ENCODE results near the gene CDK2AP2. TPM values are rescaled to one million over a fixed set of nuclear protein-coding genes. Genes with fewer than 3 reads are reported as not detected.

Gene CDK2AP2
- total RNA-seq, 3 donors from 2014 or later = 32.1 to 35.4 (median 32.8) TPM

DNA sequence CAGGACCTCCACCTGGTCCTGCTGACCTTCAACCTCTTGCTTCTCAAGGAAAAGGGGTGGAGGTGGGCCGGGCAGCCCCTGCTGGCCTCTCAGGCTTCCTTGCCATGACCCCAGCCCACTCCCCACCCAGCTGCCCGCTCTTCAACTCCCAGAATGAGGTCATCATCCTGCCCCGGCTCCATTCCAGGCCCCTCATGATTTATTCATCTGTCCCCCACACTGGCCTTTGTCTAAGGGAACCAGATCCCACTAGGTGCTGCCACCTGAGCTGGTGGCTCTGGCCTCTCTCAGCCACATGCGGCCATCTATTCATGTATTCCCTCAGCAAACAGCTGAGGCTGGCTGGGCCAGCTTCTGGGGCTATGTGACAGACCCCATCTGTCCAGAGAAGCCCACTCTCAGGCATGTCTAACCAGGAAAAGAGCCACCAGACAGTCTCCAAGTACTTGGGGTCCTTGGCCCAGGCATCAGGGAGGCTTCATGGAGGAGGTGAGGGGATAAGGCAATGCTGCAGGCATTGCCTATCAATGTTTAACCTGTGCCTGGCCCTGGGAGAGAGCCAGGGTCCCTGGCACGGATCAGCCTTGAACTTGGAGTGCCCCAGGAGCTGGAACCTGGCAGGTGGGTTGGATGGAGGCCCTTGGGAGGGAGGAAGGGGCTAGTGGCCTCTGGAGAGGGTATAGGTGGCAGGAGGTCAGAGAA lies 17.5 kb upstream of the CDK2AP2 start:
- Histone ChIP-seq H3K9me3 (no peaks in the 10 kb centered on the region), H3K27me3 (peaks cover 0 to 8% of the 10 kb centered on the region in 2 donors), H3K4me3 (no peak overlapping the region), H3K36me3 (no peaks in the 10 kb centered on the region), H3K27ac (no peak overlapping the region), H3K4me1 (no peaks in the 10 kb centered on the region)
- DNase-seq (ENCODE audit: low spot score in 2 of 2) = no peak
- TF ChIP-seq POLR2AphosphoS5 (IDR thresholded peaks at IDR 0.05) = no peak
- TF ChIP-seq, protein P1, sequence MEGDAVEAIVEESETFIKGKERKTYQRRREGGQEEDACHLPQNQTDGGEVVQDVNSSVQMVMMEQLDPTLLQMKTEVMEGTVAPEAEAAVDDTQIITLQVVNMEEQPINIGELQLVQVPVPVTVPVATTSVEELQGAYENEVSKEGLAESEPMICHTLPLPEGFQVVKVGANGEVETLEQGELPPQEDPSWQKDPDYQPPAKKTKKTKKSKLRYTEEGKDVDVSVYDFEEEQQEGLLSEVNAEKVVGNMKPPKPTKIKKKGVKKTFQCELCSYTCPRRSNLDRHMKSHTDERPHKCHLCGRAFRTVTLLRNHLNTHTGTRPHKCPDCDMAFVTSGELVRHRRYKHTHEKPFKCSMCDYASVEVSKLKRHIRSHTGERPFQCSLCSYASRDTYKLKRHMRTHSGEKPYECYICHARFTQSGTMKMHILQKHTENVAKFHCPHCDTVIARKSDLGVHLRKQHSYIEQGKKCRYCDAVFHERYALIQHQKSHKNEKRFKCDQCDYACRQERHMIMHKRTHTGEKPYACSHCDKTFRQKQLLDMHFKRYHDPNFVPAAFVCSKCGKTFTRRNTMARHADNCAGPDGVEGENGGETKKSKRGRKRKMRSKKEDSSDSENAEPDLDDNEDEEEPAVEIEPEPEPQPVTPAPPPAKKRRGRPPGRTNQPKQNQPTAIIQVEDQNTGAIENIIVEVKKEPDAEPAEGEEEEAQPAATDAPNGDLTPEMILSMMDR (IDR thresholded peaks at IDR 0.05) = no peak
- intact Hi-C loops (cut with DNase I; ENCODE audit: low total_unique reads) = no loop called here

DNA sequence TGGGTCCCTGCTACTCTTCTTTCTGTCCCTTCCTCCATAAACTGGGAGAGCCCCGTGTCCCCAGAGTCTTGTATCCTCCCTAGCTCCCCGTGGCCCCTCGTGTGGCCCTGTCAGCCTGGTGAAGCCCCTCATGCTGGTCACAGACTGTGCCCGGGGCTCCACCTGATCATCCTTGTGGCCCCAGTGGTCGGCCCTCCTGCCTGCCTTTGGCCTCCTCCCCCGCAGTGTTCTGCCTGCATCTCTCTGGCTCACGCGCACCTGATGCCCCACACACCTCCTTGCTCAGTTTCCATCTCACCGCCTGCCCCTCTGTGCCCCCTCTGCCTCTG lies 16.5 kb upstream of the CDK2AP2 start:
- TF ChIP-seq, protein P1 (IDR thresholded peaks at IDR 0.05) = no peak
- no peak for TF ChIP-seq POLR2A (IDR thresholded peaks at IDR 0.05)
- no peak for TF ChIP-seq POLR2AphosphoS5 (IDR thresholded peaks at IDR 0.05)
- intact Hi-C loops (cut with DNase I; ENCODE audit: low total_unique reads) = loop anchor here (5.0 kb wide), 1 partner anchor 1712 kb away; no protein-coding TSS in a partner anchor
- Histone ChIP-seq H3K4me3 (no peak overlapping the region), H3K9me3 (no peaks in the 10 kb centered on the region), H3K4me1 (no peaks in the 10 kb centered on the region), H3K27ac (no peak overlapping the region), H3K36me3 (no peaks in the 10 kb centered on the region), H3K27me3 (peaks cover 0 to 8% of the 10 kb centered on the region in 2 donors)
- DNase-seq (ENCODE audit: low spot score in 2 of 2) = no peak

GRCh38 chr11:67523556-67524479 lies 15.9 kb upstream of the CDK2AP2 start:
- intact Hi-C loops (cut with DNase I; ENCODE audit: low total_unique reads) = loop anchor here (5.0 kb wide), 1 partner anchor 1712 kb away; no protein-coding TSS in a partner anchor
- H3K27me3 ChIP-seq = peaks cover 0 to 8% of the 10 kb centered on the region in 2 donors

DNA sequence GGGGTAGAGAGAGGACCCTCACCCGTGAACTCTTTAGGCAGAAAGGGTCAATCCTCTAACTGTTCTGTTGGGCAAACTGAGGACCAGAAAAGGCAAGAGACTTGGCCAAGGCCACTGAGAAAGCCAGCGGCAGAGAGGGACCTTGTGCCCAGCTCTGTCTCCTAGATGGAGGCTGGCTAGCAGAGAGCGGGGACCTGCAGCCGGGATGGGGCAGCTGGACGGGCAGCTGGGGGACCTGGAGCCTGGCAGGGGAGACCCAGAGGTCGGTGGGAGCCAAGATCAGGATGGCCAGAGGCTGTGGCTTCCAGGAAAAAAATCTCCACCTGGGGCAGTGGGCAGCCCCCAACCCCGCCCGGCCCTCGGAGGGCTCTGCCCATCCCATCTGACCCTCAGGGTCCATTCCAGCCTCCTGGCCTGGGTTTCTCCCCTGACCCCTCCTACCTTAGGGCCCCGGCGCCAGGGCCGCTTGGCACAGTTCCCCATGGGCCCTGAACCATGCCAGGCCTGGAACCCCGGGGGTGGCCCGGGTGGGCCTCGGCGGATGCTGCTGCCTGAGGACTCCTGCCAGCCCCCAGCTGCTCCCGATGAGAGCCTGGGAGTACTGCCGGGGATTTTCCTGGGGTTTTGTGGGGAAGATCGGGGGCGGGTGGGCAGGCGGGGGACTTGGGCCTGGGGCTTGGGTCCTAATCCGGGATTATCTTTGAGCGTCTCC lies 15.0 kb upstream of the CDK2AP2 start, which contains the start of gene CABP2:
CABP2 (minus strand) TSS at position 603 of the 712 bp plus-strand sequence; CDS start at position 483, 120 bp downstream.
- intact Hi-C loops (cut with DNase I; ENCODE audit: low total_unique reads) = loop anchor here (5.0 kb wide), 1 partner anchor 1711 kb away; no protein-coding TSS in a partner anchor
- DNase-seq (ENCODE audit: low spot score in 2 of 2) = no peak
- no peaks in the 10 kb centered on the region for H3K4me1 ChIP-seq
- H3K27ac ChIP-seq = no peak within 1 kb of the TSS
- H3K9me3 ChIP-seq = no peaks in the 10 kb centered on the region
- H3K27me3 ChIP-seq = peaks cover 0 to 8% of the 10 kb centered on the region in 2 donors
- TF ChIP-seq POLR2A (IDR thresholded peaks at IDR 0.05) = no peak
- TF ChIP-seq, protein P1 (IDR thresholded peaks at IDR 0.05) = no peak
- no peak within 1 kb of the TSS for H3K4me3 ChIP-seq
- no peaks in the 10 kb centered on the region for H3K36me3 ChIP-seq

More at GRCh38 chr11:67523556-67524479, 15.9 kb upstream of the CDK2AP2 start:
- Histone ChIP-seq H3K4me1 (no peaks in the 10 kb centered on the region), H3K36me3 (no peaks in the 10 kb centered on the region), H3K27ac (no peak overlapping the region), H3K4me3 (no peak overlapping the region), H3K9me3 (no peaks in the 10 kb centered on the region)
- no peak for TF ChIP-seq POLR2A (IDR thresholded peaks at IDR 0.05)
- TF ChIP-seq POLR2AphosphoS5 (IDR thresholded peaks at IDR 0.05) = no peak
- TF ChIP-seq, protein P1 (IDR thresholded peaks at IDR 0.05) = no peak
- DNase-seq (ENCODE audit: low spot score in 2 of 2) = no peak

All from breast epithelium (tissue), 4 donors.